Measurements from ENCODE around the gene CISD1. TPM values are rescaled to one million over a fixed set of nuclear protein-coding genes. Genes with fewer than 3 reads are reported as not detected.

The CISD1 gene
- polyA plus RNA-seq, 1 donor from 2014 or later: 86.3 TPM

GRCh38 chr10:58262766-58263165 lies 6.2 kb upstream of the CISD1 start:
- Histone ChIP-seq H3K27ac (ENCODE audit: low read length) (no peak overlapping the region), H2AFZ (ENCODE audit: low read depth, low read length) (no peak overlapping the region), H3K9me3 (ENCODE audit: low read length) (no peaks in the 10 kb centered on the region), H3K4me2 (ENCODE audit: low read length) (no peak overlapping the region), H3F3A (ENCODE audit: insufficient read depth, low read length, poor library complexity, severe bottlenecking) (no peaks in the 10 kb centered on the region), H3K9me2 (ENCODE audit: insufficient read depth, low read length) (no peaks in the 10 kb centered on the region), H4K20me1 (ENCODE audit: insufficient read depth) (no peaks in the 10 kb centered on the region), H3K9ac (ENCODE audit: low read length) (no peak overlapping the region), H3K27me3 (ENCODE audit: insufficient read depth, low read depth, low read length) (no peaks in the 10 kb centered on the region), H3K4me3 (ENCODE audit: low read length) (no peak overlapping the region), H3K79me2 (replicated peaks; ENCODE audit: insufficient read depth, low read length) (peaks cover 57% of the 10 kb centered on the region), H3K36me3 (ENCODE audit: insufficient read depth, low read length) (no peaks in the 10 kb centered on the region)
- TF ChIP-seq EP300 (conservative IDR thresholded peaks at IDR 0.05; ENCODE audit: poor library complexity, severe bottlenecking) (no peak), MXI1 (conservative IDR thresholded peaks at IDR 0.05; ENCODE audit: poor library complexity, severe bottlenecking) (no peak), TAF1 (IDR thresholded peaks at IDR 0.05; ENCODE audit: low read depth) (no peak), RAD21 (conservative IDR thresholded peaks at IDR 0.05) (no peak), POLR2AphosphoS5 (IDR thresholded peaks at IDR 0.05) (no peak), REST (IDR thresholded peaks at IDR 0.05; ENCODE audit: borderline replicate concordance) (no peak), CTCF (IDR thresholded peaks at IDR 0.05; ENCODE audit: poor library complexity, severe bottlenecking) (no peak), SMC3 (conservative IDR thresholded peaks at IDR 0.05; ENCODE audit: poor library complexity) (no peak), EZH2 (IDR thresholded peaks at IDR 0.05; ENCODE audit: borderline replicate concordance, insufficient read depth, low read length, poor library complexity, severe bottlenecking) (no peak)

- no peaks in the 10 kb centered on the region for H3K36me3 ChIP-seq (ENCODE audit: insufficient read depth, low read length)
- no peaks in the 10 kb centered on the region for H3F3A ChIP-seq (ENCODE audit: insufficient read depth, low read length, poor library complexity, severe bottlenecking)
- peak overlapping the region; percentile 68 for H3K4me2 ChIP-seq (ENCODE audit: low read length)
- H3K27me3 ChIP-seq (ENCODE audit: insufficient read depth, low read depth, low read length): no peaks in the 10 kb centered on the region
- H2AFZ ChIP-seq (ENCODE audit: low read depth, low read length): no peak overlapping the region
- H3K9me2 ChIP-seq (ENCODE audit: insufficient read depth, low read length): no peaks in the 10 kb centered on the region
- TF ChIP-seq TAF1 (IDR thresholded peaks at IDR 0.05; ENCODE audit: low read depth) (no peak), REST (IDR thresholded peaks at IDR 0.05; ENCODE audit: borderline replicate concordance) (no peak), EZH2 (IDR thresholded peaks at IDR 0.05; ENCODE audit: borderline replicate concordance, insufficient read depth, low read length, poor library complexity, severe bottlenecking) (no peak), SMC3 (conservative IDR thresholded peaks at IDR 0.05; ENCODE audit: poor library complexity) (no peak), MXI1 (conservative IDR thresholded peaks at IDR 0.05; ENCODE audit: poor library complexity, severe bottlenecking) (no peak), EP300 (conservative IDR thresholded peaks at IDR 0.05; ENCODE audit: poor library complexity, severe bottlenecking) (no peak), POLR2AphosphoS5 (IDR thresholded peaks at IDR 0.05) (no peak), RAD21 (conservative IDR thresholded peaks at IDR 0.05) (no peak), CTCF (IDR thresholded peaks at IDR 0.05; ENCODE audit: poor library complexity, severe bottlenecking) (no peak)
- no peak overlapping the region for H3K9ac ChIP-seq (ENCODE audit: low read length)
- no peak overlapping the region for H3K27ac ChIP-seq (ENCODE audit: low read length)
- no peaks in the 10 kb centered on the region for H3K9me3 ChIP-seq (ENCODE audit: low read length)
- H3K4me3 ChIP-seq (ENCODE audit: low read length): peak overlapping the region; percentile 90
- no peaks in the 10 kb centered on the region for H4K20me1 ChIP-seq (ENCODE audit: insufficient read depth)
- peaks cover 45% of the 10 kb centered on the region for H3K79me2 ChIP-seq (replicated peaks; ENCODE audit: insufficient read depth, low read length)
Observed at GRCh38 chr10:58264780-58265179, 4.2 kb upstream of the CISD1 start.

Data from neural cell (in vitro differentiated cells).